HG02884 (cell line): ENCODE measurements around the gene USP36.

ENCODE experiments used
- ATAC-seq: cut with Tn5 transposase; IDR thresholded peaks from one replicate; pipeline ENCODE4 v1.9.1; 2021; ENCODE audit warnings: mild to moderate bottlenecking, moderate library complexity; ENCODE audit not compliant: unreplicated experiment

The USP36 gene

DNA sequence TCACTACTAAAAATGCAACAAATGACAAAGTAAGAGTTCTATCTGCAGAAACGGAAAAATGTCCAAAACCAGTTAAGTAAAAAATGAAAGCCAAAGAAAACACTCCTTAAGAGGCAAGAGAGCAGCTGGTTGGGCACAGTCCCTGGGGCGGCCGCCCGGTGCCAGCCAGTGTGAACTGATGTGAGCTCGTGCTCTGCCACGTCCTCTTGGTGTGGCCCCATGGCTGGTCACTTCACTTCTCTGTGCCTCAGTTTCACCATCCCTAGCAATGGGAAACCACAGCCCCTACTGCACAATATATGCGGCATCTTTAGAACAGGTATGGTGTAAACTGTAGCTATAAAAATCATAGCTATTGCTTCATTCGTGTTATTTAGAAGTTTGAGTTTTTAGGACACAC lies 21.2 kb downstream of the USP36 start:
- ATAC-seq, result no peak

DNA sequence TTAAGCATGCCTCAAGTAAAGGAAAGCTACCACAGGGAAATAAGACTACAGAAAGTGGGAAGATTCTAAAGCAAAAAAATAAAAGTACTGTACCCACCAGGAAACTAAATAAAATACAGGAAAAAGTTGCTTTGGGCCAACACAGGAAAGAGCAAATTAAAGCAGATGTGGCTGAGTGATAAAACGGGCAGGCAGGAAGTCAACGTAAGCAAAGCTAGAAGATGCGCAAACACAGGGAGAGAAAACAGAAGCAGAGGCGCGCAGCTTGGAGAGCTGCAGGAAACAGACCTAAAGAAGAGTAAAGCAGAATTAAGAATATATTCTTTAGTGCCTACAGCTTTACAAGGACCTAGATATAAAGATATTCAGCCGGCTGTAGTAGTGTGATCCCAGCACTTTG lies 21.7 kb downstream of the USP36 start:
- ATAC-seq, result no peak

DNA sequence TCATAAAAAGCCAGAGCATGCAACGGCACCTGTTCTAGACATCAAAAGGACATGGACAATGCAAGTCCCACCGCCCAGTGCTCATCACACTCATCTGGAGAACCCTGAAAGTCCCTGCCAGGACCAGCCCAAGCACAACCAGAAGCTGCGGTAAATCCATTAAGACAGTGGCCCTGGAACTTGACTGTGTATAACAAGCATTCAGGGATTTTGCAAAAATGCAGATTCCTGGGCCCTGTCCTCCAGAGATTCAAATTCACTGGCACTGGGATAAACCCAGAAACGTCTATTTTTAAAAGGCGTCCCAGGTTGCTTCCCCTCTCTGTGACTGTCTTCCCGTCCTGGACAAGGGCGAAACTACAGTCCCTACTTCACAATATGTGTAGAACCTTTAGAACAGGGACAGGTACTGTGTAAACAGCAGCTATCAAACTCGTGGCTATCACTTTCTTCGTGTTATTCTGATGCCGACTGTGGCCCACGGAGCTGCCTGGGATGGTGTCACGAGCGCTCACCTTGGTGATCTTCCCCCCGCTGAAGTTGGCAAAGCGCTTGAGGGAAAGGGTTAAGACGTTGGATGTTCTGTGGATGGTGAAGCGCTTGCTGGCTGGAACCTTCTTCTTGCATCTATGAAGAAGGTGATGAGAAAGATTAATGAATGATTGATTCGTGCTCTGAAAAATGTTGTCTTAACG lies 22.3 kb downstream of the USP36 start:
- ATAC-seq, result no peak

DNA sequence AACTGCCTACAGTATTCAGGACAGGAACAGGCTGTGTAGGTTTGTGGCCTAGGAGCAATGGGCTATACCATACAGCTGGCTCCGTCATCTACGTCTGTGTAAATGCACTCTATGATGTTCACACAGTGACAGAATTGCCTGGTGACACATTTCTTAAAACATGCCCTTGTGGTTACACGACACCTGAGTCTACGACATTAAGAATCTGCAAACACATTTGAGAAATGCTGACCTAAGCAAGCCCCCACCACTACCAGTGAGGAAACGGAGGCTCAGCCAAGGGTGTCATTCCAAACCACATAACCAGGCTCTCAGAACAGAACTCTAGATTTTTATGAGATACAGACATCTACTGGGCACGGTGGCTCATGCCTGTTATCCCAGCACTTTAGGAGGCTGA lies 23.5 kb downstream of the USP36 start:
- ATAC-seq, result no peak

DNA sequence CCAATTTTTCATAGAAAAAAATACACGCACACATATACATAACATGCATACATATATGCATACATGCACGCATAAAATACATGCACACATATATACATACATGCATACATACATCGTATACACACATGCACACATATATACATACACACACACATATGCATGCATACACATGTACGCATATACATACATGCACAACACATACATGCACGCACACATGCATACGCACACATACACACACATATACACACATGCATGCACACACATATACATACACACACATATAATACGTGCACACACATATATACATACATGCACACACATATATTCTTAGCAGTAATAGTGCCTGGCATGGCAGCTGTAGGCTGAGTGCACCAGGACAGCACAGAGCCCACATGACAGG lies 24.9 kb downstream of the USP36 start:
- ATAC-seq, result no peak

DNA sequence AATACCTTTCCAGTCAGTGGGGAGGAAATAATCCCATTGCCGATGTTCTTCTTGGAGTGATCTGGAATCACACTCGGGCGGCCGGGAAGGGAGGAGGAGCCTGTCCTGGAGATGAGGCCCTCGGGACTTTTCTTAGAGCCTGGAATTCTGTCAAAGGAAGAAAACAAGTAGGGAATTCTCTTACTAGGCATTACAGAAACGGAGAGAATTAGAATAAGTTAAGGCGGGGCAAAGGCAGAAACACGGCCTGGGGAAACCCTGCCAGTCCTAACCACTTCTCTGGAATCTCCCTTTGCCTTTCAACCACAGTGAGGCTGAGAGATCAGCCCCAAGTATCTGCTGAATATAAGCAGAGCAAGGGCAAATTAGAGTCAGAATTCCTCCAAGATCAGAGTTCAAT lies 27.8 kb downstream of the USP36 start:
- ATAC-seq, result no peak

DNA sequence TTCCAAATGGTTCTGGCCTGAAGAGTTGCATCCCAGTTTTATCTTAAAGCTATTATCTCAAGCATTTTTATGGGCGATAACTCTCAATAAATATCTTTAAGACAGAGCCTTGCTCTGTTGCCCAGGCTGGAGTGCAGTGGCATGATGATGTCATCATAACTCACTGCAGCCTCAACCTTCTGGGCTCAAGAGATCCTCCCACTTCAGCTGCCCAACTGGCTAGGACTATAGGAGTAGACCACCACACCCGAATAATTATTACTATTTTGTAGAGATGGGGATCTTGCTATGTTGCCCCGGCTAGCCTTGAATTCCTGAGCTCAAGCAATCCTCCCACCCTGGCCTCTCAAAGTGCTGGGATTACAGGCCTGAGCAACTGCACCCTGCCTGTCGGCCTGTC lies 32.5 kb downstream of the USP36 start:
- ATAC-seq, result no peak

DNA sequence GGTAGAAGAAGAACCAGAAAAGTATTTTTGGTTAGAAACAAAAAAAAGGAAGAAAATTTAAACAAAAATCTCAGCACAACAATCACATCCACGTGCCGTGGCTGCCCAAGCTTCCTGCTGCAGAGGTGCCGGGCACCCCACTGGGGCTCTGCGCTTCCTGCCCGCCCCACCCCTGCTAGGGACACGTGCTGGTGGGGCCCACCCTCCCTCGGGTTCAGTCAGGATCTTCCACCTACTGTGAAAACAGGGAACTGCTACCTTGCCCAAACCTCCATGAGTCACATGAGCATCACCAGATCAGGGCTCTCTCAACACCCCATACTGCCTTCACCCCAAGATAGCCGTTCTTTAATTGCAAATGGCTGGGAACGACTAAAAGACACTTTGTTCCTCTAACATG lies 34.2 kb downstream of the USP36 start:
- no peak for ATAC-seq

DNA sequence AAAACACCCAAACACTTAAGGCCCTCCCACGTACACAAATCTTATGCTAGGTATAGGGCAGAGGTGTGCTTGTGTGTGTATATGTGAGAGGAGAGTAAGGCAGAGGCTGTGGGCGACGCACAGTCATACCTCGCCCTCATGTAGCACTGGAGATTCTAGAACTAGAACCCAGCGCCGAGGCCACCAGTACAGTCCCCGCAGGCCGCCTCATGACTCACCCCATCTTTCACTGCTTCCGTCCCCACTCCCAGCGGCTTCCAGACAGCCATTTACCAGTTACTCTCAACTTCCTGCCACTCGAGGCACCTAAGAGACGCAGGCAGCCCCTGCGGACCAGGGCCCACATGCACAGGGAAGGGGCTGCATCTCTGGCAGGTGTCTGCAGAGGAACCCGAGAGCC lies 35.3 kb downstream of the USP36 start:
- no peak for ATAC-seq

DNA sequence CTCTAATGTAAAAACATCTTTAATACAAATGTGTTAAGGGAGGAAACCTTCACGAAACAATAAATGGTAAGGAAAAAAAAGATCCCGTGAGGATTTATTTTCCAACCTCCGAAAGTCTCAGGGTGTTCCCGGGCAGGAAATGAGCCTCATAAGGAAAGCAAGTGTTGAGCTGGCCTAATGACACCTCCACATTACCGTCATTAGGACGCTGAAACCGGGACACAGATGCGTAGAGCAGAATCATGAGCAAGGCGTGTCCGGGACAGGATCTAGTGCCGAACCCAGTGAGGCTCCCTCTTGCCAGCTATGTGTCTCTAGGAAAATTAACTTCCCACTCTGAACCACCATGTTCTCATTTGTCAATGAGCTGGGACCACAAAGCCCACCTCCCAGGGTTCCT lies 35.8 kb downstream of the USP36 start:
- ATAC-seq, result no peak

DNA sequence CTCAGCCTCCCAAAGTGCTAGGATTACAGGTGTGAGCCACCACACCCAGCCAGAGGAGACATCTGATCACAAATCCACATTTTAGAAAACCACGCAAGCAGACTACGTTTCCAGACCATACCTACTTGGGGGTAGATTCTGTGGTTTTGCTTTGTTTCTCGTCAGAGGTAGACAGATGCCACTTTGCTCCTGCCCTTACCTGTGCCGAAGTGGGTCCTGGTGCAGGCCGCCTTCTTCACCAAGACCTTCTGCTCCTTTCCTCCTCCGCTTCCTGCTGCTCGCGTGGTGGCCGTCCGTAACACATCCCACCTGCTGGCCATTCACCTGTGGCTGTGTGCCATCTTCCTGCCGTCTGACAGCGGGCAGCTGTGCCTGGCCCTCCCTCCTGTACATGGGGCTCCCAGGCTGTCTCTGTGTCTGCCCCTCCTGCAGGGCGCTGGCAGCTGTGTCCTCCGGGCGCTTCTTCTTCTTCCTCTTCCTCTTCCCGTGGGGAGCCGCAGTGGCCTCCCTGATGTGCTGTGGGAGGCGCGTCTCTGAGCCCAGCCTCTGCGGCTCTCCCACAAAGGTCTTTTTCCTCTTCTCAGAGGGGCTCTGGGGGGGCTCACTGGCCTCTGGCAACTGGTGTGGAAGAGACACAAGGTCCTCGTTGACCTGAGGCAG lies 37.3 kb downstream of the USP36 start:
- ATAC-seq, result no peak

DNA sequence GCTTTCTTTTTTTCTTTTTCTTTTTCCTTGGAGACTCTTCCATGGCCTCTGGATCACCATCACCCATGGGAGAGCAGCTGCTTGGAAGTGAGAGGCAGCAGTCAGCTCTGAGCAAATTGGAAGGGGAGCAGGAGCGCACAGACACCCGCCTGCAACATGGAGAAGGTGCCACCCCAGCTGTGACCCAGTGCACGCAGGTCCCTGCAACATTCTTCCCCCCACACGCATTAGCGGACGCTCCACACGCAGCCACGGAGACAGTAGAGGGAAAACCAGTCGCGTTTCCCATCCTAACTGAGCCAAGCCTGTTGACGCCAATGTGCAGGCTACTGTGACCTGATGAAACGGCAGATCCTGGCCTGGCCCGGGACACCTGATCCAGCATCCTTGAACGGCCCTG lies 38.2 kb downstream of the USP36 start:
- no peak for ATAC-seq

DNA sequence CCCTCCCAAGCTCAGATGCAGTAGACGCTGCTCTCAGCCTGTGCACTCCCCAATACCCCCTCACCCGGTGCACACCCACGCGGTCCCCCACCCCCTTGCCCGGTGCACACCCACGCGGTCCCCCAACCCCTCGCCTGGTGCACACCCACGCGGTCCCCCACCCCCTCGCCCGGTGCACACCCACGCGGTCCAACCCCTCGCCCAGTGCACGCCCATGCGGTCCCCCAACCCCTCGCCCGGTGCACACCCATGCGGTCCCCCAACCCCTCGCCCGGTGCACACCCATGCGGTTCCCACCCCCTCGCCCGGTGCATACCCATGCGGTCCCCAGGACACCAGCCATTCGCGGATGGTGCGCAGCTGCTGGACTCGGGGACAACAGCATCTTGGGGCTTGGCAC lies 38.6 kb downstream of the USP36 start:
- no peak for ATAC-seq

DNA sequence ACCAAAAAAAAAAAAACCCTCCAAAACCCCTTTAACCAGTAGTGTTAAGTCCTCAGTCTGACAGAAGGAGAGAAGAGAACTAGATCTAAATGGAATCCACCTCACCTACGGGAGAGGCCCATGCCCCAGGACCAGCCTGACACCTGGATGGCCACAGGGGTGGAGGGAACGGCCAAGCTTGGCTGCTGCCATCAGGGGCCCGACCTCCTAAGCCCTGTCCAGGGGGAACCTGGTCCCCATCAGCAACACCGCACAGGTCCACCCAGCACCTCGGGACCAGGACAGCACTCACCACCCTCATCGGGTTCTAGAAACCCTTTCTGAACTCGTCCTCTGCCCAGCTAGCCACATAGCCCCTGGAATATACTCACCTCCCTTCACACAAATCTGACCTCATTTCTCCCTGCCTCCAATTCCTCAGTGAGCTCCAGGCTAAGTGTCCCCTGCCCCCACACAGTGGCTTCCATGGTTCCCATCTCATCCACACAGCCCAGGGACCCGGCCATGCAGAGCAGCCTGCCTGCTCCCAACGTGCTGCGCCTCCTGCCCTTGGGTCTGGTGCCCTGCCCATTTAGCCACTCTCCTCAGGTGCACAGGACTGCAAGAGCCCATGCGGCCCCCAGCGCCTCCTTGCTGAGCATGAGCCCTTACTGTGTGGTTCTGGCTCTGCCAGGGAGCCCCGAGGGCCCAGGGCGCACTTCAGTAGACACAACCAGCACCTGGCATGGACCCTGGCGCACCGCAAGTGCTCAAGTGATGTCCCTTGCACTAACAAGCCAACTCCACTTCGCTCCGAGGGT lies 40.3 kb downstream of the USP36 start:
- ATAC-seq, result no peak

DNA sequence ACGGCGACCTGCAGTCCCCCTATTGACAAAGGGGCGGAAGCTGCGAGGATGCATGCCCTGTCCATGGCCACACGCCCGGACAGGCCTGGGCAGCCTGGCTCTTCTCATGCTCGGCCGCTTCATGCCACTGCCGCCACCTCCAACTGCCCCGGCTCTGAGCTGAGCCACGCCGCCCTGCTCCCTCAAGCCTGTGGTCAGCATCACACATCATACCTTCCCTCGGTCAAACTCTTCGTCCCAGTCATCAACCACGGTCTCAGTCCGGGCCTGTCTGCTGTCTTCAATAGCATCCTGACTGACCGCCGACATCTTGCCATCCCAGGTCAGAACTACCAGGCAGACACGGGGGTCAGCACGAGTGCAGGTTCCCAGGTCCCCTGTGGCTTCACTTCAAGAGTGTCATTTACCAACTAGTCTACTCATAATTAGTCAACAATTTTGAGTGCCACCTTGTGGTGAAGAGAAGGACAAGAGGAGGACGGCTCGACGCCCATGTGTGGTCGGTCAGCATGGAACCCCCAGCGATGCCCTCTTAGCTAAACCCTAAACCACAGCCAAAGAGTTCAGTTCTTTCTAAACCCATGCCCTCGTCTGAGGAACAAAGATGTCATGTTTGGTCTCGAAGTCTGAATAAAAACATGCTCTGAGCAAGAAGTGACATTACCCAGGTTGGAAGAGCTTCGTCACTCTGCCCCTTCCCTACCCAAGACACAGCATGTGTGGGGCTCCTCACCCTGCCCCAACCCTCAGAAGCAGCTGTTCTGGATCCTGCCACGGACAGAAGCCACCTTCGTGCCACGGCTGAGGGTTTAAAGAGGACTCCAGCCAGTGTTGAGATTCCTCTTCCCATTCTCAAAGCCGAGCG lies 41.7 kb downstream of the USP36 start:
- ATAC-seq, result no peak

DNA sequence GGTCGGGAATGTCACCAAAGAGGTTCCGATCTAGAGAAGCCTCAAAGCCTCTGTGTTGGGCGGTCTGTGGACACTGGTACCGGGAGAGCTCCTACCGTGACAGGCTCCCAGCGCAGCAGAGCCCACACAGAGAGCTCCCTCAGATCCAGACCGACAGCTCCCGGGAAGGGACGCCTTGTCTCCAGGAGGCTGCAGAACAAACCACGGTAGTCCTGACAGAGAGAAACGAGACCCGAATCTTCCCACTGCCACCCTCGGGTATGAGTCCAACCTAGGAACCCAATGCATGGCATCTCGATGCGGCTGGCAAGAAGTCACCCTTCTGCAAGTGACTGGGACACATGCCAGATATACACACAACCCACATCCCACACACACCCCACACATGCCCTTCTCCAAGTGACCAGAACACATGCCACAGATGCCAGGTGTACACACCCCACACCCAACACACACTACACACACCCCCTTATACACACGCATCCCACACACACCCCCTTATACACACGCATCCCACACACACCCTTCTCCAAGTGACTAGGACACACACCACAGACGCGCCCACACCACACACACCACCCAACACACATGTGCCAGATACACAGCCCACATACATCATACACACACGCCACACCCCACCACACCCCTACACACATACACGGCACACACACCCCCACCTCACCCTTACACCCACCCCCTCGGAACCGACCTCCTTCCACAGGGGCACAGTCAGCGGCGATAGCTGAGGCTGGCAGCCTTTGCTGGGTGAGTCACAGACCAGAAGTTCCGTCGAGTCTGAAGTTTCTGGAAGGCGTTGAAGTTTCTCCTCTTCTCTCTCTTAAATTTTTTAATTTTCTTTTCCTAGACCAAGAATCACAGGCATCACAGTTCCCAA lies 42.7 kb downstream of the USP36 start:
- ATAC-seq, result no peak

DNA sequence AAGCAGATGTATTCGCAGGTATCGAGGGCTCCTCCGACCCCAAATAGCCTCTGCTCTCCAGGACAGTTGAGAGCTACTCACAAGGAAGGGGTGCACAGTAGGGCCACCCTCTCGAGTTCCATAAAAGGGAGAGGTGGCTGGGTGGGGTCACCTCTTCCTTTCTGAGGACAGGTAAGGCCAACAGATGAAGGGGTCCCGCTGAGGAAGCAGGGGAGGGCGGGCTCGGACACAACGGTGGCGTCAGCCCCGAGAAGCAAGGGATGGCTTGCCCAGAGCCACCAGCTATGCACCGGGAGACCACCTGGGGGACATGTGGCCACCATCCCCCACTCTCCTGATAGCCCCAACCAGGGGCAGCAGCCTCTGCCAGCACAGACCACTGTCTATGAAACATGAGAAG lies 43.4 kb downstream of the USP36 start:
- ATAC-seq, result no peak

DNA sequence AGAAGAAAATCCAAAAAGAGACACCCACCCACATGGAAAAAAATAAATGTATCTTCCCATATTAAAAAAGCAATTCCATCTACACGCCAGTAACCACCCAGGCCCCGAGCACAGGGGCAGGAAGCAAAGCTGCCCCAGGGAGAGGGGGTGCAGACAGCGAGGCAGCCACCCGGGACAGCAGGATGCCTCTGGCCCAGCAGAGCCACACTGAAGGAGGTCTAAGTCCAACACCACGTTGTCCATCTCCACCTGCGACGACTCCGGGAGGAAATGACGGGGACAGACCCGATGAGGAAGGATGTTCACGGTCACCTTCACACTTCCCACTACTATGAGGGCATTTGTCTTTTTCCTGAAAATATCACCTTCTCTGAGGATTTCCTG lies 44.1 kb downstream of the USP36 start:
- no peak for ATAC-seq

DNA sequence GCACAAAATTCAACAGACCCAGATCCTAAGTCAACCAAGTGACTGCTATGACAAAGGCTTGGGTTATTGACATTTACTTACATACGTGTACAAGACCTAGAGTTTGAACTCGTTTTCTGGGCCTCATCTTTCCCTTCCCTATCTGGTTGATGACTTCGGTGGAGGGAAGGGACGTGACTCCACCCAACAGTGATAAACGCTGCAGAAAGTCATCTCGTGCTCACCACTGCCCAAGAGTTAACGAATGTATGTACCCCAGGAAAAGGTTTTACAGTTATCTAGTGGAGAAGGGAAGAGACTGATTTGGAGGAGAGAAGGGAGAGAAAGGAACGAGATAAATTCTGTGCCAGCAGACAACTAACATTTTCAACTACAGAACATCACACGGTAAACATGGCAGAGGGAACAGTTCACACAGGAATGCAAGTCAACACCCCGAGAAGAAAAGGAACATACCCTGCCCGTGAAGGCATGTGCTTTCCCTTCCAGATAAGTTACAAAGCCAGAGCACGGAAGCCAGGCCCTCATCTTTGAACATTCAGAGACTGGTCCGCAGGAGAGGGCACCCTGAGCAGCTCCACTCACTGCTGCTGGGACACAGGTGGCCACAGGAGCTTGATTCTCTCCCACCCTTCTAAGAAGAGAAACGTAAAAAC lies 44.6 kb downstream of the USP36 start:
- ATAC-seq, result no peak
